Omental fat pad (tissue), 4 donors: ENCODE results near the gene CAPN2. TPM values are rescaled to one million over a fixed set of nuclear protein-coding genes. Genes with fewer than 3 reads are reported as not detected.

Experiments used
- ATAC-seq: fragments of 150-250 bp; one replicate; pipeline ENCODE4 v1.9.1; 2016; ENCODE audit warnings: mild to moderate bottlenecking, moderate library complexity; ENCODE audit not compliant: low FRiP score
- DNase-seq: peaks from one replicate; pipeline ENCODE4 v3.0.0-alpha.2; 2019; ENCODE audit warnings: low spot score
- CTCF ChIP-seq, 3 donors: fragments of 450-650 bp; IDR thresholded peaks; one replicate each; pipeline ENCODE4 v1.5.1; 2016 to 2017; ENCODE audit warnings: antibody characterized with exemption in 3 of 3, mild to moderate bottlenecking in 3 of 3, moderate library complexity in 2 of 3
- total RNA-seq, 4 donors: library from RNA; depleted of rRNA; stranded (reverse); fragments of >200 nt; gene quantifications; one replicate each; pipeline ENCODE4 v1.1.0, GENCODE V29; 2016

The CAPN2 gene
- total RNA-seq, 4 donors from 2014 or later, result 171 to 314 (median 229) TPM

DNA sequence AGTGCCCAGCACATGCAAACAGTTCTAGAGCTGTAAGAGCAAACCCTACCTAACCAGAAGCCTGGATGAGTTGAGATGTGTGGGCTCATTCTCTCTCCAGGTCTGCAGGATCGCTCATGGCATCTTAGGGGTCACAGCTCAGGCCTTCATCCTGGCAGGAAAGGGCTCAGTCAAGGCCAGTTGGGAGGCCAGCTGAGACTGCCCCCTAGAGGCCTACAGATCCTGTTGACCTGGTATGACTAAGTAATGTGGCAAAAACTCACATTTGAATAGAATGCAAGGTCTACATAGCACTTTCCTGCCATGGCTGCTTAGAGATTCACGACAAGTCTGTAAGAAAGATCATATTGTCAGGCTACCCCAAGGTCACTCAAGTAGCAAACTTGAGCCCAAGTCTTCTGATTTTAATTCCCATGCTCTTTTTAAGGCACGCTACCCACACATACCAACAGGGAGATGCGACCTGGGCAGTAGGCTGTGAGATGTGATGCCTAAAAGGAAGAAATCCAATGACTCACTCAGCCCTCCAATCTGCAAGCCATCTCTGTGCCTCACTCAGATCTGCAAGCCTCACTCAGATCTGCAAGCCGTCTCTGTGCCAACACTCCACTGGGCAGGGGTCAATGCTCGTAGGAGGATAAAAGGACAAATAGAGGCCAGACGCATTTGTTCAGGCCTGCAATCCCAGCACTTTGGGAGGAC lies 41.7 kb upstream of the CAPN2 start:
- no peak for TF ChIP-seq CTCF (IDR thresholded peaks at IDR 0.05)
- DNase-seq, result no peak
- ATAC-seq, result no peak

GRCh38 chr1:223674119-223674890 lies 38.0 kb upstream of the CAPN2 start:
- DNase-seq (no peak), ATAC-seq (no peak)
- TF ChIP-seq CTCF (IDR thresholded peaks at IDR 0.05), result no peak

- no peak for TF ChIP-seq CTCF (IDR thresholded peaks at IDR 0.05)
- no peak for ATAC-seq
- no peak for DNase-seq
Observed at GRCh38 chr1:223678841-223679240, 33.5 kb upstream of the CAPN2 start.

GRCh38 chr1:223680188-223680587 lies 32.2 kb upstream of the CAPN2 start:
- DNase-seq, result no peak
- ATAC-seq, result no peak
- TF ChIP-seq CTCF (IDR thresholded peaks at IDR 0.05), result no peak

- DNase-seq (no peak), ATAC-seq (no peak)
- TF ChIP-seq CTCF (IDR thresholded peaks at IDR 0.05), result no peak
Observed at GRCh38 chr1:223682502-223682901, 29.8 kb upstream of the CAPN2 start.

DNA sequence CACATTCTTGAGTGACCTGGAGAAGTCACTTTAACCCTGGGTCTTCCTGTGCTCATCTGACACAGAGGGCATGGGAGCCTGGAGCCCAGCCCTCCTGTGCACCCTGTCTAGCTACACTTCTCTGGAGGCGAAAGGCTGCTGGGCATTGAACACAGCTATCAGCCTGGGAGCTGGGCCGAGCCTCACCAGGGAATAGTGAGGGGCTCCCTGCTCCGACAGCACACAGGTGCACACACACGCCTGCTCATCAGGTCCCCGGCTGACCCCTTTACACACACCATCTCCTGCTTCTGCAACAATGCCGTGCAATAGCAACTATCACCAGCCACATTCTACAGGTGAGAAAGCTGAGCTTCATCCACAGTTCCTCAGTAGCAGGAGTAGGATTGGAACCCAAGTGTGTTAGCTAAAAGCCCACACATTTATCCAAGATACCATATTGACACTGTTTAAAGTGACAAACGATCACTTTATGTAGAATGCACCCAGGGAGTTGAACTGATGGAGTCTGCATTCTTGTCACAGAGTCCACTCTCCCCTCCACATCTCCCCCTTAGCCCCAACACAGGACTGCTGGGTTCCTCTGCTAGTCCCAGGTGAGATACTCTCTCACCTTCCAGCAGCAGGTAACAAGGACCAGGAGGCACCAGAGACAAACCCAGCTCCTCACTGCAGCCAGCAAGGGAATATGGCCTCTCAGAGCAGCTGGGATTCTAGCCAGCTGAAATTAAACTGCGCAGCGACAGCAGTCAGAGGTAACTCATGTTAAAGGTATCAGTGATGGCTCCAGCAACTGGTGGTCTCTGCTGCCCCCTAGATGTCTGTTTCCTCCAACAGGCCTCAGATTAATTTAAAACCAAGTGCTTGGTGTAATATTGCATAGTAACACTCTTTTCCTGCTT lies 28.5 kb upstream of the CAPN2 start:
- peak in 1 of 3 donors; percentile 17 for TF ChIP-seq CTCF (IDR thresholded peaks at IDR 0.05)
- no peak for ATAC-seq
- no peak for DNase-seq
